Measurements from ENCODE around the gene MSI2.

The MSI2 gene

GRCh38 chr17:57631871-57632270 lies 375.5 kb downstream of the MSI2 start:
- Histone ChIP-seq H3K36me3 (ENCODE audit: insufficient read depth, low read length) (peaks cover 99% of the 10 kb centered on the region), H2AFZ (ENCODE audit: low read length) (no peak overlapping the region)

DNA sequence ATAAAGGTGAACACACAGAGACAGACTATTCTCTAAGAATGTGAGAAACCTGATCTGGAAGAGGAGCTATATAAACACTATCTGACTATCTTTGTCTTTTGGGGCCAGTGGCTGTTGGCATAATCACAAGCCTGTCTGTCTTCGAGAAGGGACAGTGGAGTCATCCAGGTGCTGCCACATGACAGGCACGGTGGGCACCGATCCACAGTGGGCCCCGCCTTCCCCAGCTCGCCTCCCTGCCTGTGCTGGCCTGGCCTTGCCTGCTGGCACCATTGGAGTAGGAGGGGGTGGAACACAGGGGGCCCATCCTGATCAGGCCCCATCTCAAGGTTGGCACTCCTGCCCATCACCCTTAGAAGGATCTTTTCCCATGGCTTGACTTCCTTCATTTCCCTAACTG lies 376.0 kb downstream of the MSI2 start:
- H3K9me3 ChIP-seq (ENCODE audit: insufficient read depth, low read depth, low read length): no peaks in the 10 kb centered on the region
- H3K9me2 ChIP-seq (replicated peaks; ENCODE audit: low read depth, low read length): no peaks in the 10 kb centered on the region
- H4K20me1 ChIP-seq (ENCODE audit: insufficient read depth, low read length, poor library complexity, severe bottlenecking): no peaks in the 10 kb centered on the region
- no peak overlapping the region for H3K9ac ChIP-seq (ENCODE audit: low read depth, low read length, poor library complexity, severe bottlenecking)
- H2AFZ ChIP-seq (ENCODE audit: low read length): no peak overlapping the region
- no peaks in the 10 kb centered on the region for H3K4me1 ChIP-seq (ENCODE audit: insufficient read depth, low read length, poor library complexity, severe bottlenecking)
- TF ChIP-seq EZH2phosphoT487 (IDR thresholded peaks at IDR 0.05; ENCODE audit: borderline replicate concordance) (no peak), CTCF (conservative IDR thresholded peaks at IDR 0.05; ENCODE audit: low read length) (no peak)
- no peak overlapping the region for H3K4me3 ChIP-seq (ENCODE audit: low read length, poor library complexity, severe bottlenecking)
- H3K79me2 ChIP-seq (ENCODE audit: insufficient read depth, low read length): no peaks in the 10 kb centered on the region
- H3F3A ChIP-seq (ENCODE audit: low read depth): no peaks in the 10 kb centered on the region
- H3K4me2 ChIP-seq (ENCODE audit: low read depth, low read length, poor library complexity, severe bottlenecking): no peak overlapping the region
- peaks cover 99% of the 10 kb centered on the region for H3K36me3 ChIP-seq (ENCODE audit: insufficient read depth, low read length)
- H3K27me3 ChIP-seq (ENCODE audit: insufficient read depth, low read length, poor library complexity, severe bottlenecking): no peaks in the 10 kb centered on the region

More at GRCh38 chr17:57631871-57632270, 375.5 kb downstream of the MSI2 start:
- Histone ChIP-seq H3K9me2 (replicated peaks; ENCODE audit: low read depth, low read length) (no peaks in the 10 kb centered on the region), H3K9ac (ENCODE audit: low read depth, low read length, poor library complexity, severe bottlenecking) (no peak overlapping the region), H4K20me1 (ENCODE audit: insufficient read depth, low read length, poor library complexity, severe bottlenecking) (no peaks in the 10 kb centered on the region), H3K9me3 (ENCODE audit: insufficient read depth, low read depth, low read length) (no peaks in the 10 kb centered on the region), H3K4me3 (ENCODE audit: low read length, poor library complexity, severe bottlenecking) (no peak overlapping the region), H3K79me2 (ENCODE audit: insufficient read depth, low read length) (no peaks in the 10 kb centered on the region), H3F3A (ENCODE audit: low read depth) (no peaks in the 10 kb centered on the region), H3K4me2 (ENCODE audit: low read depth, low read length, poor library complexity, severe bottlenecking) (no peak overlapping the region), H3K4me1 (ENCODE audit: insufficient read depth, low read length, poor library complexity, severe bottlenecking) (no peaks in the 10 kb centered on the region), H3K27me3 (ENCODE audit: insufficient read depth, low read length, poor library complexity, severe bottlenecking) (no peaks in the 10 kb centered on the region)
- TF ChIP-seq CTCF (conservative IDR thresholded peaks at IDR 0.05; ENCODE audit: low read length) (no peak), EZH2phosphoT487 (IDR thresholded peaks at IDR 0.05; ENCODE audit: borderline replicate concordance) (no peak)

DNA sequence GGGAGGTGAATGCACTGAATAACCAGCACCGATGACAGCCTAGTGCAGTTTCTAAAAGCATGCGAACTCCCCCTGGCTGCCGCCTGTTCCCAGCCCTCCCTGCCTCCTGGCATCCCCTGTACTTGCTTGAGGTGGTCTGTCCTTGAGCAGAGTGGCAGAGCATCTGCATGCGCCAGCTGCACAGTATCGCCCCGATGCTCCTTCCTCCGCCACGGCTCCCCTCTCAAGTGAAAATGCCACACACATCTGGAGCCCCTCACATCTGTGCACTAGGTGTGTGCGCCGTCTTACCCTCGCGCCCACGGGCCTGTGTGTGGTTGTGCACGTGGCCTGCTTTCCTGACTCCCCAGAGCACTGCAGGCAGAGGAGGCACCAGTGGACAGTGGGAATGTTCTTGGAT lies 376.9 kb downstream of the MSI2 start:
- Histone ChIP-seq H3K4me2 (ENCODE audit: low read depth, low read length, poor library complexity, severe bottlenecking) (no peak overlapping the region), H3K79me2 (ENCODE audit: insufficient read depth, low read length) (no peaks in the 10 kb centered on the region), H3F3A (ENCODE audit: low read depth) (no peaks in the 10 kb centered on the region), H3K4me1 (ENCODE audit: insufficient read depth, low read length, poor library complexity, severe bottlenecking) (no peaks in the 10 kb centered on the region), H2AFZ (ENCODE audit: low read length) (no peak overlapping the region), H3K9me2 (replicated peaks; ENCODE audit: low read depth, low read length) (no peaks in the 10 kb centered on the region), H3K9ac (ENCODE audit: low read depth, low read length, poor library complexity, severe bottlenecking) (no peak overlapping the region), H3K27me3 (ENCODE audit: insufficient read depth, low read length, poor library complexity, severe bottlenecking) (no peaks in the 10 kb centered on the region), H3K4me3 (ENCODE audit: low read length, poor library complexity, severe bottlenecking) (no peak overlapping the region), H4K20me1 (ENCODE audit: insufficient read depth, low read length, poor library complexity, severe bottlenecking) (no peaks in the 10 kb centered on the region), H3K9me3 (ENCODE audit: insufficient read depth, low read depth, low read length) (no peaks in the 10 kb centered on the region), H3K36me3 (ENCODE audit: insufficient read depth, low read length) (peaks cover 99% of the 10 kb centered on the region)
- TF ChIP-seq CTCF (conservative IDR thresholded peaks at IDR 0.05; ENCODE audit: low read length) (no peak), EZH2phosphoT487 (IDR thresholded peaks at IDR 0.05; ENCODE audit: borderline replicate concordance) (no peak)
